Measurements from ENCODE around the gene TGFBR2.

TGFBR2 gene

DNA sequence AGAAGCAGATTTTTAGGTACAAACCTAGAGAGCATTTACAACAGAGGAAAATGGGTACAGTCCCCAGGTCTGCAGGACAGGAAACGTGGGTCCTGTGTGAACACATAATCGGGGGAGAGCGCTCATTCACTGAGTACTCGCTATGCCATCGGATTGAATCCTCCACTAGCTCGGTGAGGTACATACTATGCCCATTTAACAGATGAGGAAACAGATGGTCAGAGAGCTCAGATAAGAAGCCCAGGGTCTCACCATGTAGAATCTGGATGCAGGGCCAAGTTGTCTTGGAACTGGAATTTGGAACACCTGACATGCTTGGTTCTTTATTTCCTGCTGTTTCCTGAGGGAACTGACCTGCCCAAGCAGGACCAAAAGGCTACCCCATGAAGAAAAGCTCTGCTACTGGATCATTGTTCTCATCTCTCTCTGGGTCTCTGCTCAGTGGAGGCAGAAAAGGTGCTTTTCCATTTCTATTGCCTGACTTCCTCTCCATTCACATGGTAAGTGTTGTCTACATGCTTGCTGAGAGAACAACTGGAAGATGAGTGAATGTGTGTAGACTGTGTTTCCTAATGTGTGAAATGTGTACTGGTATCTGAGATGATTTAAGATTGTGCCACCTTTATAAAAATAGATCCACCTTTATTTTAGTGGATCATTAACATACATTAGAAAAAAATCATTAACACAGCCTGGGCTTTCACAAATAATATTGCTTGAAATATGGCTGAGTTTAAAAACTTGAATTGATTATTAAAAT lies 89.1 kb downstream of the TGFBR2 start:
- no peak for DNase-seq

- DNase-seq = no peak
Observed at GRCh38 chr3:30696403-30696819, 90.0 kb downstream of the TGFBR2 start.

- no peak for DNase-seq
Observed at GRCh38 chr3:30696896-30697295, 90.5 kb downstream of the TGFBR2 start.

GRCh38 chr3:30698549-30698948 lies 92.1 kb downstream of the TGFBR2 start:
- DNase-seq = no peak

GRCh38 chr3:30699927-30700326 lies 93.5 kb downstream of the TGFBR2 start:
- no peak for DNase-seq

DNA sequence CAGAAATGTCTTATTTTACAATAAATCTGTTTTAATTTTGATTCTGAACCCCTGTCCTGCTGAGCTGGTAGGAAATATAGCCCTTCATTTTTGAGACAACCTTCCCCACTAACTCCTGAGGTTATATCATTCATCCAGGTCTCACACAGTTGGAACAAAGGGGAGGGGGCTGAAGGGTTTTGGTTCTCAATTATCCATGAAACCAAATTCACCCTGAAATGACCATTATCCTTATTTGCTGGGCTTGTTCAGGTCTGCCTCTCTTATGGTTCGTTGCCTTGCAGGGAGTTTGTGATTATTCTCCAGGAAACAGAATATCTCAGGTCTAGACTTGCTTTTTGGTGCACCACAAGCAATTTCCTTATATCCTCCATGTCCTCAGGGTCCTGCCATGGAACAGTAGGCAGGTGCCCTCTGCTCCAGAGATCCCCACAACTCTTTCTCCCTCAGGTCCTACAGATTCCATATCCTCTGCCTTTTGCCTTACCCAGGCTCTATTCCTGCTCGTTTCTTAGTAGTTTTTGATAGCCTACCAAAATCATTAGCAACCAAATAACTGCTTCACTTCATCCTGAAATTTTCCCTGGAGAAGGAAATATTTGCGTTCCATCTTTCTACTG lies 94.4 kb downstream of the TGFBR2 start:
- no peak for DNase-seq

DNA sequence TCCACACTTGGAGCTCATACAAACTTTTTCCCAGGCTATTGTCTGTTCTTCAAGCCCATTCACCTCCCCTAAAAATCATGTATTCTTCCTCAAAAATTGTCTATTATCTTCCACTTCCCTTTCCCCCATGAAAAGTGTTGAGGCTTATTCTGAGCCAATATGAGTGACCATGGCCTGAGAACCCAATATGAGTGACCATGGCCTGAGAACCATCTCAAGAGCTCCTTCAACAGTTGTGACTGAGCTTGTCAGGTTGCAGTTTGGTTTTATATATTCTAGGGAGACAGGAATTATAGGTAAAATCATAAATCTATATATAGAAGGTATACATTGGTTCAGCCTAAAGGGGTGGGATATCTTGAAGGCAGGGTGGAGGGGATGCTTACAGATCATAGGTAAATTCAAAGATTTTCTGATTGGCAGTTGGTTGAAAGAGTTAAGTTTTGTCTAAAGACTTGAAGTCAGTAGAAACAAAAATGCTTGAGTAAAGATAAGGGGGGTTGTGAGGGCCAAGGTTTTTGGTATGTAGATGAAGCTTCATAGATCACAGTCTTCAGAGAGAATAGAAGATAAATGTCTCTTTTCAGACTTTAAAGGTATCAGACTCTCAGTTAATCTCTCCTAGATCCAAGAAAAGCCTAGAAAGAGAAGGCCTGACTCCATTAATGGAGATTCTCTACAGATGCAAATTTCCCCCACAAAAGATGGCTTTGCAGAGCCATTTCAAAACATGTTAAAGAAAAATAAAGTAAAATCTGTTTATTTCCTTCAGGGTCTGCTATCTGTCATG lies 95.8 kb downstream of the TGFBR2 start:
- no peak for DNase-seq

DNA sequence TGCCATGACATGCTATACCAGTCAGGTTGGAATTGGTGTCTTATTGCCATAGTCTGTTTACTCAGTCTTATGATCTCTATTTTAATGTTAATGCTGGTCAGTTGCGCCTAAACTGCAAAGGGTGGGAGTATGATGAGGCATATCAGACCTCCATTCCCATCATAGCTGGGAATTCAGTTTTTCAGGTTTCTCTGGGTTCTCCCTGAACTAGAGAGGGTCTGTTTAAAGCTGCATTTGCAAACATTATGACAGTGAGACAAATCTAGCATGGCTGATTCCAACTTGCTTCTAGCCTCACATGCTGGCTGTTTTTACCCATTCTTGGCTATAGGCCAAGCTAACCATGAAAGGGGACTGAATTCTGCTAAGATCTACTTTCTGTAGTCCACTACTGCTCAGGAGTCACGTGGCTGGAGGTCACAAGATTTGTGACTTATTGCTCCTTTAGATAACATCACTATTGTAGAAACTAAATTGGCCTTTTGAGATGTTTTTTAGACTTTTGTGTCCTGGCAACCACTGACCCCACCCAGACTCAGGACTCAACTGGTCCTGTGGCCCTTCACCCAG lies 96.5 kb downstream of the TGFBR2 start:
- no peak for DNase-seq

DNA sequence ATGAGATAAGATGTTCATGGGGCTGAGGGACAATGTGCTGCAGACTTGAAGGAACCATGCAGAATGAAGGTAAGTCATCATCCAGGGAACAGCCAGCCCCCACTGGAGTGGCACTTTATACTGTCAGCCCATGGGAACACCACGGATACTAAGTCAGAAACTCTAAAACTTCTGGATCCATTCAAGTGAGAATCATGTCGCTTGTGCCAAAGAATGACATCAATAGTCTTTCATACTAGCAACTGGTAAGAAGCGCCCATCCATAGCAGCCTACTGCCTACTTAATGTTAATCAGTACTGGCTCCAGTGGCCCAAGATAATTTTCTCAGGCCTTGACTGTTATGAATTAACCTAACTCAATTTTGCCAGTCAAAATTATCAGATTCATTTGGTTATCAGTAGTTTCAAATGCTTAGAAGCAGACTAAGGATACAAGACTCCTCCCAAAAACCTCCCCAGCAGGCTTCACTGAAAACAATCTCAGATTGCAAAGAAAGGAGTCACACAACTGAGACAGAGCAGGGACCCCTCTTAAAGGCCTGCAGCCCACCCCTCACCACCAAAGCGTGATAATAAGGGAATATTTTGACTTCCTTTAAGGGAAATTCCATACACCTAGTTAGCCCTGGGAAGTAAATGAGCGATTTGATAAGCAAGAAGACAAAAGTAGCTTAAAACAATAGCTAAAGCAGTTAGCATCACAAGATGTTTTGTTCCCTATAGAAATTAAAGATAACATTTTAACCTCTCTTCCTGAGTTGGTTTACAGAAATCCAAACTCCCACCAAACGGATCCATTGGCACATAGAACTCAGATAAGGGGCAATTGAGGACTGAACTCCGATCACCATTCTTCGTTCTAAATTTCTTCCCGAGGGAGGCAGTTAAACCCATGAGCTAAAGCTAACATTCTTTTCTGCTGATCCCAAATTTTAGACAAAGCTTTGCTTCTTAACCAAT lies 98.8 kb downstream of the TGFBR2 start:
- DNase-seq = peak; percentile 17

GRCh38 chr3:30707825-30708224 lies 101.4 kb downstream of the TGFBR2 start:
- no peak for DNase-seq

DNA sequence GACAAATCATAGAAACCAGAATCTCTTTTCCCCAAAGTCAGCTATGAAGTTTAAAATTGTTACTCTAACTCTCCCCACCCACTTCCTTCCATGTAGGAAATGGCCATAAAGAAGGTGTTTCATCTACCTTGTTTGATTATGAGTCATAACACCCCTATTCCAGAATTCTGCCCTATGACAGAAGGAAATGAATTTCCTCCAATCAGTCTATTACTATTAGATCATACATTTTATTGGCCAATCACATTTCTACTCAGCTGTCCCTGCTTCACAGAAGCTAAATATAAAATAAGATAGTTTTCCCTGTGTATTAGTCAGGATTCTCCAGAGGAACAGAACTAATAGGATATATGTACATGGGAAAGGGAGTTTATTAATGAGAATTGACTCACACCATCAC lies 102.1 kb downstream of the TGFBR2 start:
- DNase-seq = no peak

DNA sequence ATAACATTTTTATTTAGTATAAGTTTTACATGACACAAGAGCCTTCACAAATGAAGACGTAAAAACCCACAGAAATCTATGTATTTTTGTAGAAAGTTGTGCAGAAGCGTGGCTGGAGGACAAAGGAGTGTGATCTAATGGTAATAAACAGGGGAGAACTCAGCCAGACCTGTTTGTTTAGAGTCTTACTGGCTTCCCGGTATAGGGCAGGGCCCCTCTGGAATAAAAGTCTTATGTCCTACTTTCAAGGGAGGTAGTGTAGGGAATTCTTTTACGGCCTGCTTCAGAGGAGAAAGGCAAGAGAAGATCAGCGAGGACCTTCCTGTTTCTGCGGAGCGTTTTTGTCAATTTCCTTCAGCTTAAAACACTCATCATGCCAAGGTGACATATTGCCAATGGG lies 103.6 kb downstream of the TGFBR2 start:
- no peak for DNase-seq

DNA sequence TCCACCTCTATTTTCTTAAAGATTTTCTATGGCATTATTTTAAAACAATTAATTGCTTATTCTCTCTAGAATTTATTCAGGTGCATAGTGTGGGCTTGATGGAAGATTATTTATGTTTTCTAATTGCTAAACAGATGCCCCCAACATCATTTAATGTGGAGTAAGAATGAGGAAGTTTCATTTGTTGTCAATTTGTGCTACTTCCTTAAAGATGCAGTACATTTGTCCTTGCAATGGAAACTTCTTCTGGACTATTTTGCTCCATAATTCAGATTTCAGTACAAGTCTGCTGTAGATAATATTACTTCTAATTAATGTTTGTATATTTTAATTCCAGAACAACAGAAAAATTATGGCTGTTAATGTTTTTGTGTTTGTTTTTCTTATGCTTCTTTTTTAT lies 104.8 kb downstream of the TGFBR2 start:
- DNase-seq = no peak

DNA sequence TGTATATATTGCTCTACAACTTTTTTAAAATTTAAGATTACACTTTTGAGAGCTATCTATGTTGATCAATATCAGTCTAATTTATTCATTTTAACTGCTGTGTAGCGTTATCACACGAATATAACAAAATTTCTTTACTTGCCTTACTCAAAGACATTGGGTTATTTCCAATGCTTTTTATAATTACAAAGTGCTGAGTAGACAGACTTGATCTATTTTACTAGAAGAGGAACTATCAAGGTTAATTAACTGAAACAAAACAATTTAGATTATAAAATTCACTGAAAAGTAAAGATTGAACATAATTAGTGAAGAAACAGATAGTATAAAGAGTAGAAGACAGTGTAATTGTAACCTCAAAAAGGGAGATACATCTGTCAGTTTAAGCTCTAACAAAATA lies 105.5 kb downstream of the TGFBR2 start:
- DNase-seq = no peak

DNA sequence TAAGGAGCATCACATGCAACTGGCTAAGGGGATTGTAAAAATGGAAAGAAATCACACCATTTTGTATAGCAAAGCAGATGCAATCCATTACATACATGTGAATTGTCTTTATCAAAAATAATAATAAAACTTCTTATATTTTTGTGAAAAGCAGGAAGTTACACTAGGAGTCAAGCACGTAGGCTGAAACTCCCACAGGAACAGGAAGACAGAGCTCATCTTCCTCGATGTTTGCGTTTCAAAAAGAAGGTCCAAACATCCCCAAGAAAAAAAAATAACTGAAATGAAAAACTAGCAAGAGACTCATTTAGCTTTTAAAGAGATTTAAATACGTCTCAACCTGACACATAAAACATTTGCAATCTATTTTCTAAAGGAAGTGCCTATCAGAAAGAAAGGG lies 106.6 kb downstream of the TGFBR2 start:
- no peak for DNase-seq

DNA sequence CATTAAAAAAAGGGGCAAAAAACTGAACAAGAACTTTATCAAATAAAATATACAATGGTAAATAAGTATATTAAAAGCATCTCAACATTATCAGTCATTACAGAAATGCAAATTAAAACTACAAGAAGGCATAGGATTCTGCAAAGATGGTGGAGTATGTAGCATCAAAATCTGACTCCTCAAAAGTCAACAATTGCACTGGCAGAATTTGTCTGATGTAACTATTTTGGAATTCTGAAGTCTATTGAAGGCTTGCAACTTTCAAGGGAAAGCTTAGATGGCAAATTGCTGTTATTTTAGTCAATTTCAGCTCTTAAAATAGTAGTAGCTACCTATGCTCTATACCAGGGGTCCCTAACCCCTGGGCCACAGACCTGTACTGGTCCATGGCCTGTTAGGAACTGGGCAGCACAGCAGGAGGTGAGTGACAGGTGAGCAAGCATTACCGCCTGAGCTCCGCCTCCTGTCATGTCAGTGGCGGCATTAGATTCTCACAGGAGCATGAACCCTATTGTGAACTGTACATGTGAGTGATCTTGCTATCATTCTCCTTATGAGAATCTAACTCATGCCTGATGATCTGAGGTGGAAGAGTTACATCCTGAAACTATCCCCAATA lies 107.6 kb downstream of the TGFBR2 start:
- no peak for DNase-seq

- DNase-seq = no peak
Observed at GRCh38 chr3:30719536-30719935, 113.1 kb downstream of the TGFBR2 start.

- peak; percentile 93 for DNase-seq
Observed at GRCh38 chr3:30720586-30721313, 114.3 kb downstream of the TGFBR2 start.

DNA sequence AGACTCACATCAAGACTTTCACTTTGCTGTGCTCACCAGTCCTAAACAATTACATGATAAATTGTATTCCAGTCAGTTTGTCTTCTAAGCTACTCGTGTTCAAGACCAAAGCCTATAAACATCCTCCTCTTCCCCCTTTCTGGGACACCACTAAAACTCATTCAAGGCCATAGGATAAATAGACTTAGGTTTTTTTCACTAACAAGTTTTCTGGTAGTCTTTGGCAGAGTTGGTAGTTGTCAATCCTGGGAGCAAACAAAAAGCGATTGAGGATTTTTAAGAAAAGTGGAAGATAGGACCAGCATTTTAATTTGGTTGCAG lies 114.9 kb downstream of the TGFBR2 start:
- DNase-seq = no peak

GRCh38 chr3:30723211-30723610 lies 116.8 kb downstream of the TGFBR2 start:
- DNase-seq = no peak

GRCh38 chr3:30724863-30725262 lies 118.5 kb downstream of the TGFBR2 start:
- no peak for DNase-seq
